Measurements from ENCODE around the gene KLC1. TPM values are rescaled to one million over a fixed set of nuclear protein-coding genes. Genes with fewer than 3 reads are reported as not detected.

The KLC1 gene
- total and polyA plus RNA-seq, 11 donors: 127 to 241 (median 158) TPM

GRCh38 chr14:103734081-103734888 lies 105.3 kb downstream of the KLC1 start:
- H3K27ac ChIP-seq: peak overlapping the region in 2 of 12 donors; percentile 25 to 29
- no peak for ATAC-seq

GRCh38 chr14:103735022-103735421 lies 106.0 kb downstream of the KLC1 start:
- TF ChIP-seq POLR2A (IDR thresholded peaks at IDR 0.05) (no peak), CTCF (IDR thresholded peaks at IDR 0.05) (no peak)
- Histone ChIP-seq H3K36me3 (peaks cover 0 to 91% (median 79%) of the 10 kb centered on the region in 9 donors), H3K9me3 (no peaks in the 10 kb centered on the region), H3K4me1 (peaks cover 0 to 33% (median 20%) of the 10 kb centered on the region in 12 donors), H3K27ac (peak overlapping the region in 6 of 12 donors; percentile 7 to 38 (median 26)), H3K27me3 (no peaks in the 10 kb centered on the region), H3K4me3 (no peak overlapping the region)
- WGBS, 4 donors: 43 to 60% (median 51%) methylated on average over 12 of the region's 12 CpGs
- DNase-seq (peak in 1 of 5 donors; percentile 55), ATAC-seq (peak in 1 of 4 donors; percentile 4)
- intact Hi-C loops (cut with DNase I): loop anchor here in 1 of 10 donors (10.0 kb wide), 2 partner anchors 160 to 250 kb away; no protein-coding TSS in a partner anchor

More at GRCh38 chr14:103734081-103734888, 105.3 kb downstream of the KLC1 start:
- 88 to 91% (median 91%) methylated on average over 23 of the region's 23 CpGs for WGBS, 4 donors
- intact Hi-C loops (cut with DNase I): loop anchor here in 1 of 10 donors (10.0 kb wide), 2 partner anchors 159 to 251 kb away; no protein-coding TSS in a partner anchor
- TF ChIP-seq CTCF (IDR thresholded peaks at IDR 0.05) (no peak), POLR2A (IDR thresholded peaks at IDR 0.05) (no peak)
- peak in 1 of 5 donors; percentile 45 for DNase-seq
- no peak overlapping the region for H3K4me3 ChIP-seq
- no peaks in the 10 kb centered on the region for H3K27me3 ChIP-seq
- peaks cover 0 to 92% (median 79%) of the 10 kb centered on the region in 9 donors for H3K36me3 ChIP-seq
- peaks cover 0 to 41% (median 20%) of the 10 kb centered on the region in 12 donors for H3K4me1 ChIP-seq
- H3K9me3 ChIP-seq: no peaks in the 10 kb centered on the region

- H3K27ac ChIP-seq: peak overlapping the region in 5 of 12 donors; percentile 7 to 38 (median 25)
- ATAC-seq (peak in 2 of 4 donors; percentile 13 to 42), DNase-seq (peak in 1 of 5 donors; percentile 44)
- TF ChIP-seq CTCF (IDR thresholded peaks at IDR 0.05) (peak in 8 of 12 donors; percentile 14 to 37 (median 23)), POLR2A (IDR thresholded peaks at IDR 0.05) (no peak)
- peaks cover 0 to 29% (median 18%) of the 10 kb centered on the region in 12 donors for H3K4me1 ChIP-seq
- no peaks in the 10 kb centered on the region for H3K9me3 ChIP-seq
- no peaks in the 10 kb centered on the region for H3K27me3 ChIP-seq
- peaks cover 0 to 91% (median 79%) of the 10 kb centered on the region in 9 donors for H3K36me3 ChIP-seq
- intact Hi-C loops (cut with DNase I): loop anchor here in 1 of 10 donors (10.0 kb wide), 2 partner anchors 161 to 249 kb away; no protein-coding TSS in a partner anchor
- WGBS, 4 donors: 15 to 63% (median 51%) methylated on average over 2 to 7 of the region's 7 CpGs
- no peak overlapping the region for H3K4me3 ChIP-seq
Measured at GRCh38 chr14:103735439-103735814, 106.4 kb downstream of the KLC1 start.

Data from heart left ventricle (tissue), 16 donors.